Activated CD8-positive, alpha-beta memory T cell treated with anti-CD3 and anti-CD28 coated beads, Interleukin-2, amount 10 ng/mL, durations not matched to agents 7 days and 5 days (primary cell): ENCODE results near the gene TOPBP1. TPM values are rescaled to one million over a fixed set of nuclear protein-coding genes. Genes with fewer than 3 reads are reported as not detected.

Experiments used
- ATAC-seq: fragments of 150-1000 bp; cut with Tn5 transposase; one replicate; pipeline ENCODE4 v1.10.0; 2021; ENCODE audit warnings: moderate library complexity
- CTCF ChIA-PET: fragments of 350-600 bp; sonication (Branson Sonifier 250); formaldehyde crosslinking; loops from one replicate; lab custom pipeline; 2021; ENCODE audit warnings: antibody characterized with exemption; lab: Charles Lee
- DNase-seq: peaks from one replicate; pipeline ENCODE4 v3.0.0-alpha.2; 2020
- H3K27ac Mint-ChIP-seq: one replicate; pipeline ENCODE4 v1.8.0; 2021; ENCODE audit warnings: mild to moderate bottlenecking, mixed read lengths
- H3K27me3 Mint-ChIP-seq: one replicate; pipeline ENCODE4 v1.8.0; 2021; ENCODE audit warnings: mixed read lengths
- H3K36me3 Mint-ChIP-seq: one replicate; pipeline ENCODE4 v1.8.0; 2021; ENCODE audit warnings: mild to moderate bottlenecking, mixed read lengths
- H3K4me1 Mint-ChIP-seq: one replicate; pipeline ENCODE4 v1.8.0; 2021; ENCODE audit warnings: mixed read lengths
- H3K4me3 Mint-ChIP-seq: one replicate; pipeline ENCODE4 v1.8.0; 2021; ENCODE audit warnings: mild to moderate bottlenecking, moderate library complexity, mixed read lengths
- H3K9me3 Mint-ChIP-seq: one replicate; pipeline ENCODE4 v1.8.0; 2022; ENCODE audit warnings: low read depth, mixed read lengths
- total RNA-seq, 2 experiments: library from RNA; stranded (reverse); gene quantifications; one replicate each; pipeline ENCODE4 v1.2.3, GENCODE V29; 2021

TOPBP1 gene
- total RNA-seq, 2 experiments from 2014 or later = 103 to 108 TPM

GRCh38 chr3:133610031-133610430 is 51.7 kb downstream of the TOPBP1 start:
- peaks cover 69% of the 10 kb centered on the region for H3K36me3 Mint-ChIP-seq
- no peak overlapping the region for H3K27ac Mint-ChIP-seq
- H3K4me3 Mint-ChIP-seq = no peak overlapping the region
- ATAC-seq (no peak), DNase-seq (no peak)
- H3K9me3 Mint-ChIP-seq = peaks cover 2% of the 10 kb centered on the region
- peaks cover 1% of the 10 kb centered on the region for H3K4me1 Mint-ChIP-seq
- H3K27me3 Mint-ChIP-seq = no peaks in the 10 kb centered on the region
- CTCF ChIA-PET = no interaction called here

- H3K27ac Mint-ChIP-seq = no peak overlapping the region
- CTCF ChIA-PET = interaction anchor here (1.1 kb wide), 1 partner anchor 27 kb away, joined by 3 read pairs; no protein-coding TSS in a partner anchor
- peaks cover 3% of the 10 kb centered on the region for H3K4me1 Mint-ChIP-seq
- no peak for DNase-seq
- peaks cover 68% of the 10 kb centered on the region for H3K36me3 Mint-ChIP-seq
- no peaks in the 10 kb centered on the region for H3K27me3 Mint-ChIP-seq
- no peak for ATAC-seq
- no peak overlapping the region for H3K4me3 Mint-ChIP-seq
- peaks cover 2% of the 10 kb centered on the region for H3K9me3 Mint-ChIP-seq
These were observed 53.4 kb downstream of the TOPBP1 start for GRCh38 chr3:133608388-133608787.

GRCh38 chr3:133607816-133608215 is 53.9 kb downstream of the TOPBP1 start:
- peaks cover 2% of the 10 kb centered on the region for H3K9me3 Mint-ChIP-seq
- ATAC-seq (no peak), DNase-seq (no peak)
- no peak overlapping the region for H3K4me3 Mint-ChIP-seq
- H3K27ac Mint-ChIP-seq = no peak overlapping the region
- peaks cover 3% of the 10 kb centered on the region for H3K4me1 Mint-ChIP-seq
- H3K36me3 Mint-ChIP-seq = peaks cover 64% of the 10 kb centered on the region
- H3K27me3 Mint-ChIP-seq = no peaks in the 10 kb centered on the region
- CTCF ChIA-PET = no interaction called here

- no peak for DNase-seq
- H3K27me3 Mint-ChIP-seq = no peaks in the 10 kb centered on the region
- H3K4me3 Mint-ChIP-seq = no peak overlapping the region
- CTCF ChIA-PET = no interaction called here
- peaks cover 2% of the 10 kb centered on the region for H3K9me3 Mint-ChIP-seq
- peaks cover 66% of the 10 kb centered on the region for H3K36me3 Mint-ChIP-seq
- peaks cover 3% of the 10 kb centered on the region for H3K4me1 Mint-ChIP-seq
- no peak overlapping the region for H3K27ac Mint-ChIP-seq
- no peak for ATAC-seq
These were observed 54.8 kb downstream of the TOPBP1 start for GRCh38 chr3:133606902-133607301.

GRCh38 chr3:133606342-133606741 is 55.4 kb downstream of the TOPBP1 start:
- Mint-ChIP-seq H3K4me3 (no peak overlapping the region), H3K27ac (no peak overlapping the region), H3K36me3 (peaks cover 66% of the 10 kb centered on the region), H3K9me3 (peaks cover 2% of the 10 kb centered on the region), H3K4me1 (peaks cover 3% of the 10 kb centered on the region), H3K27me3 (no peaks in the 10 kb centered on the region)
- no peak for DNase-seq
- CTCF ChIA-PET = no interaction called here
- ATAC-seq = no peak

GRCh38 chr3:133600572-133601081 is 61.1 kb downstream of the TOPBP1 start:
- Mint-ChIP-seq H3K4me1 (peaks cover 6% of the 10 kb centered on the region), H3K9me3 (no peaks in the 10 kb centered on the region), H3K27ac (no peak overlapping the region), H3K27me3 (no peaks in the 10 kb centered on the region), H3K36me3 (peaks cover 33% of the 10 kb centered on the region), H3K4me3 (no peak overlapping the region)
- ATAC-seq (no peak), DNase-seq (no peak)
- CTCF ChIA-PET = interaction anchor here (1.1 kb wide), 1 partner anchor 176 kb away, joined by 4 read pairs; no protein-coding TSS in a partner anchor

GRCh38 chr3:133599280-133599679 is 62.5 kb downstream of the TOPBP1 start:
- H3K27me3 Mint-ChIP-seq = no peaks in the 10 kb centered on the region
- no peak overlapping the region for H3K4me3 Mint-ChIP-seq
- no peak overlapping the region for H3K27ac Mint-ChIP-seq
- ATAC-seq (no peak), DNase-seq (no peak)
- H3K36me3 Mint-ChIP-seq = peaks cover 28% of the 10 kb centered on the region
- no peaks in the 10 kb centered on the region for H3K9me3 Mint-ChIP-seq
- peaks cover 13% of the 10 kb centered on the region for H3K4me1 Mint-ChIP-seq
- CTCF ChIA-PET = interaction anchor here (1.2 kb wide), 1 partner anchor 20 kb away, joined by 5 read pairs; no protein-coding TSS in a partner anchor

GRCh38 chr3:133598405-133598804 is 63.3 kb downstream of the TOPBP1 start:
- Mint-ChIP-seq H3K9me3 (no peaks in the 10 kb centered on the region), H3K36me3 (peaks cover 25% of the 10 kb centered on the region), H3K27me3 (no peaks in the 10 kb centered on the region), H3K4me3 (no peak overlapping the region), H3K27ac (no peak overlapping the region), H3K4me1 (peaks cover 13% of the 10 kb centered on the region)
- ATAC-seq (no peak), DNase-seq (no peak)
- CTCF ChIA-PET = no interaction called here

GRCh38 chr3:133595341-133595740 is 66.4 kb downstream of the TOPBP1 start:
- H3K36me3 Mint-ChIP-seq = peaks cover 12% of the 10 kb centered on the region
- ATAC-seq = peak; percentile 64
- peak overlapping the region; percentile 7 for H3K27ac Mint-ChIP-seq
- no peak for DNase-seq
- no peaks in the 10 kb centered on the region for H3K27me3 Mint-ChIP-seq
- H3K4me1 Mint-ChIP-seq = peaks cover 29% of the 10 kb centered on the region
- no peaks in the 10 kb centered on the region for H3K9me3 Mint-ChIP-seq
- CTCF ChIA-PET = interaction anchor here (1.2 kb wide), 1 partner anchor 17 kb away, joined by 3 read pairs; no protein-coding TSS in a partner anchor
- H3K4me3 Mint-ChIP-seq = no peak overlapping the region

- Mint-ChIP-seq H3K4me1 (peaks cover 34% of the 10 kb centered on the region), H3K27ac (peak overlapping the region; percentile 67), H3K4me3 (no peak overlapping the region), H3K36me3 (peaks cover 25% of the 10 kb centered on the region), H3K9me3 (no peaks in the 10 kb centered on the region), H3K27me3 (no peaks in the 10 kb centered on the region)
- DNase-seq (no peak), ATAC-seq (no peak)
- CTCF ChIA-PET = interaction anchor here (1.9 kb wide), 1 partner anchor 14 kb away, joined by 6 read pairs; no protein-coding TSS in a partner anchor
These were observed 68.5 kb downstream of the TOPBP1 start for GRCh38 chr3:133593243-133593642.

- H3K36me3 Mint-ChIP-seq = peaks cover 28% of the 10 kb centered on the region
- peak; percentile 59 for ATAC-seq
- H3K4me3 Mint-ChIP-seq = no peak overlapping the region
- H3K9me3 Mint-ChIP-seq = no peaks in the 10 kb centered on the region
- peak overlapping the region; percentile 67 for H3K27ac Mint-ChIP-seq
- no peaks in the 10 kb centered on the region for H3K27me3 Mint-ChIP-seq
- CTCF ChIA-PET = interaction anchor here (1.9 kb wide), 1 partner anchor 14 kb away, joined by 6 read pairs; no protein-coding TSS in a partner anchor
- peak; percentile 56 for DNase-seq
- peaks cover 36% of the 10 kb centered on the region for H3K4me1 Mint-ChIP-seq
These were observed 68.9 kb downstream of the TOPBP1 start for GRCh38 chr3:133592843-133593242.

- ATAC-seq = no peak
- peaks cover 42% of the 10 kb centered on the region for H3K4me1 Mint-ChIP-seq
- H3K9me3 Mint-ChIP-seq = no peaks in the 10 kb centered on the region
- CTCF ChIA-PET = interaction anchor here (0.8 to 1.9 kb wide), 3 partner anchors 11 to 13 kb away, joined by 3 to 6 read pairs (median 3); no protein-coding TSS in a partner anchor
- no peaks in the 10 kb centered on the region for H3K27me3 Mint-ChIP-seq
- H3K4me3 Mint-ChIP-seq = no peak overlapping the region
- H3K36me3 Mint-ChIP-seq = peaks cover 34% of the 10 kb centered on the region
- H3K27ac Mint-ChIP-seq = no peak overlapping the region
- no peak for DNase-seq
These were observed 70.4 kb downstream of the TOPBP1 start for GRCh38 chr3:133591271-133591742.

GRCh38 chr3:133589503-133589902 is 72.2 kb downstream of the TOPBP1 start:
- H3K36me3 Mint-ChIP-seq = peaks cover 46% of the 10 kb centered on the region
- H3K27ac Mint-ChIP-seq = peak overlapping the region; percentile 7
- CTCF ChIA-PET = interaction anchor here (2.5 kb wide), 1 partner anchor 17 kb away, joined by 5 read pairs; the partner anchor contains the start of gene CDV3

More at GRCh38 chr3:133589503-133589902, 72.2 kb downstream of the TOPBP1 start:
- ATAC-seq = no peak
- peaks cover 38% of the 10 kb centered on the region for H3K4me1 Mint-ChIP-seq
- no peak overlapping the region for H3K4me3 Mint-ChIP-seq
- DNase-seq = no peak
- no peaks in the 10 kb centered on the region for H3K27me3 Mint-ChIP-seq
- H3K9me3 Mint-ChIP-seq = no peaks in the 10 kb centered on the region
